ENCODE data around the gene PDE3A. TPM values are rescaled to one million over a fixed set of nuclear protein-coding genes. Genes with fewer than 3 reads are reported as not detected.

PDE3A gene
- total and polyA plus RNA-seq, 2 of the 4 experiments (the other 2 are of a cell fraction): 0.09 to 0.18 TPM

DNA sequence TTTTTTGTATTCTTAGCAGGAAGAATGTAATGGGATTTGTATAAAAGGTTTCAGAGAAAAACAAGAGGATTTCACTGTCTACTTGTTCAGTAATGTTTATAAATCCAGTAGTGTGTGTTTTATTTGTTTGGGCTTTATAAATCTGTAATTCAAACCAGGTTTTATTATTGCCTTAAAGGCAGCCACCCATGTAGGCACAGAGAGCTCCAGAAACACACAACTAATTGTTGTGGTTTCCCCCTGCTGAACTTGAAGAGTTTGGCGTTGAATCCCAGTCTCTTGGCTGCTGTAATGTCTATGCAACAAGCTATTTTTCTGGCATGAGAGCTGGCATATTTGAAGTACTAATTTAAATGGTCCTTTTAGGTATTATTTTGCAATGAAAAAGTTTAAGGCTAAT is 263.4 kb downstream of the PDE3A start:
- Histone ChIP-seq H2BK5ac (ENCODE audit: low read depth, low read length, poor library complexity, severe bottlenecking) (no peak overlapping the region), H3K27me3 (ENCODE audit: control insufficient read depth, insufficient read depth, low read length) (no peaks in the 10 kb centered on the region), H3K9me1 (ENCODE audit: insufficient read depth, low read length) (no peaks in the 10 kb centered on the region), H3K4me1 (ENCODE audit: control insufficient read depth, insufficient read depth, low read length) (no peaks in the 10 kb centered on the region), H4K8ac (ENCODE audit: low read depth in 2 of 2, low read length in 2 of 2) (no peak overlapping the region), H3K4me3 (ENCODE audit: insufficient read depth, low read depth, low read length) (no peak overlapping the region), H4K91ac (ENCODE audit: insufficient read depth, low read depth, low read length) (no peak overlapping the region), H3K9ac (ENCODE audit: low read depth, low read length) (no peak overlapping the region), H4K5ac (ENCODE audit: low read depth, low read length) (no peak overlapping the region), H2BK20ac (ENCODE audit: low read depth, low read length) (no peak overlapping the region), H3K4ac (ENCODE audit: low read depth, low read length) (no peak overlapping the region), H2AK9ac (replicated peaks; ENCODE audit: low read depth, low read length, poor library complexity) (no peak overlapping the region), H2AK5ac (ENCODE audit: low read depth, low read length) (no peak overlapping the region), H3K36me3 (ENCODE audit: control insufficient read depth, insufficient read depth, low read length) (no peaks in the 10 kb centered on the region), H3K14ac (replicated peaks; ENCODE audit: low read depth, low read length) (no peak overlapping the region), H3K18ac (ENCODE audit: low read depth, low read length) (no peak overlapping the region), H3K9me3 (ENCODE audit: control insufficient read depth, insufficient read depth, low read length) (no peaks in the 10 kb centered on the region), H4K20me1 (ENCODE audit: insufficient read depth, low read length) (no peaks in the 10 kb centered on the region), H2BK15ac (ENCODE audit: low read depth, low read length) (no peak overlapping the region), H3K27ac (ENCODE audit: insufficient read depth, low read length) (no peak overlapping the region), H3K4me2 (ENCODE audit: low read depth, low read length) (no peak overlapping the region), H3K23ac (ENCODE audit: low read depth, low read length) (no peak overlapping the region), H2AFZ (replicated peaks; ENCODE audit: low read length, poor library complexity) (no peak overlapping the region), H3K79me1 (ENCODE audit: low read depth in 1 of 2, low read length in 2 of 2) (no peaks in the 10 kb centered on the region), H3K56ac (ENCODE audit: extremely low read depth, insufficient read depth, low read length) (no peak overlapping the region), H2BK120ac (ENCODE audit: low read depth, low read length) (no peak overlapping the region)
- in situ Hi-C loops (cut with MboI; ENCODE audit: low sequenced_read_pairs) (loop anchor here (25.0 kb wide), 1 partner anchor 806 kb away; the partner anchor contains the start of gene PYROXD1), intact Hi-C loops (cut with micrococcal nuclease) (no loop called here), dilution Hi-C loops (cut with HindIII; ENCODE audit: low sequenced_read_pairs, unreplicated experiment) (no loop called here)
- no peak for DNase-seq
- ATAC-seq (ENCODE audit: low read depth): no peak
- ChIA-PET CTCF (no interaction called here), POLR2A (ENCODE audit: unreplicated experiment) (interaction anchor here (0.6 kb wide), 1 partner anchor 522 kb away, joined by 3 read pairs; no protein-coding TSS in a partner anchor)
- no TSS peak for BruUV-seq (replicated peaks)
- WGBS, 2 experiments (ENCODE audit: extremely low coverage in 2 of 2, insufficient read length in 1 of 2): no CpG with 5 or more reads among the region's 1 CpG
- no peak for TF ChIP-seq FOS (IDR thresholded peaks at IDR 0.05; ENCODE audit: low read depth, low read length)
- no peak for TF ChIP-seq BHLHE40 (IDR thresholded peaks at IDR 0.05; ENCODE audit: low read depth, low read length)
- TF ChIP-seq CHD1 (IDR thresholded peaks at IDR 0.05; ENCODE audit: low read depth, low read length): no peak
- no peak for TF ChIP-seq SMC3 (IDR thresholded peaks at IDR 0.05; ENCODE audit: low read depth, low read length)
- TF ChIP-seq RFX5 (IDR thresholded peaks at IDR 0.05; ENCODE audit: low read depth, low read length): no peak
- TF ChIP-seq, protein P1, sequence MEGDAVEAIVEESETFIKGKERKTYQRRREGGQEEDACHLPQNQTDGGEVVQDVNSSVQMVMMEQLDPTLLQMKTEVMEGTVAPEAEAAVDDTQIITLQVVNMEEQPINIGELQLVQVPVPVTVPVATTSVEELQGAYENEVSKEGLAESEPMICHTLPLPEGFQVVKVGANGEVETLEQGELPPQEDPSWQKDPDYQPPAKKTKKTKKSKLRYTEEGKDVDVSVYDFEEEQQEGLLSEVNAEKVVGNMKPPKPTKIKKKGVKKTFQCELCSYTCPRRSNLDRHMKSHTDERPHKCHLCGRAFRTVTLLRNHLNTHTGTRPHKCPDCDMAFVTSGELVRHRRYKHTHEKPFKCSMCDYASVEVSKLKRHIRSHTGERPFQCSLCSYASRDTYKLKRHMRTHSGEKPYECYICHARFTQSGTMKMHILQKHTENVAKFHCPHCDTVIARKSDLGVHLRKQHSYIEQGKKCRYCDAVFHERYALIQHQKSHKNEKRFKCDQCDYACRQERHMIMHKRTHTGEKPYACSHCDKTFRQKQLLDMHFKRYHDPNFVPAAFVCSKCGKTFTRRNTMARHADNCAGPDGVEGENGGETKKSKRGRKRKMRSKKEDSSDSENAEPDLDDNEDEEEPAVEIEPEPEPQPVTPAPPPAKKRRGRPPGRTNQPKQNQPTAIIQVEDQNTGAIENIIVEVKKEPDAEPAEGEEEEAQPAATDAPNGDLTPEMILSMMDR (conservative IDR thresholded peaks at IDR 0.05; ENCODE audit: low read depth, low read length): no peak
- TF ChIP-seq MAFK (IDR thresholded peaks at IDR 0.05; ENCODE audit: low read depth, low read length): no peak
- no peak for TF ChIP-seq MAZ (IDR thresholded peaks at IDR 0.05; ENCODE audit: borderline replicate concordance, low read depth, low read length)

Measured in IMR-90 (cell line).